ENCODE measurements around the gene FAM221B. TPM values are rescaled to one million over a fixed set of nuclear protein-coding genes. Genes with fewer than 3 reads are reported as not detected.

FAM221B gene
- total RNA-seq = not detected

DNA sequence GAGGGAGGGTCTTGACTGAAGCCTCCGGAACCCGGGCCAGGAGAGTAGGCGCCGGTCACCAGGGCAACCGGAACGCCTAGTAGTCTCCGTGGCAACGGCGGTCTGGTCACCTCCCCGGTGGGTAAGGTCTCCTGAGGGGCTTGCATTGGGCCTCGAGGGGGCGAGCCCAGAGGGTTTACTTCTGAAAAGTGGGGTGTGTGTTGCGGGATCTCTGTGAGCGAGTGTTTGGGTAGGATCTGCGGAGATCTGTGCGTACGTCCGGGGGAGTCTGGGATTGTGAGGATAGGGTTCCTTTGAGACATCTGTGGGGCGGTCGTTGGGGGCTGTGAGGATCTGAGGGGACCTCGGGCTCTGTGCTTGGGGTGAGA is at the start of gene FAM221B:
TSS of gene FAM221B (minus strand) at position 17 of the 368 bp plus-strand sequence. CDS start 2,571 bp downstream, outside the sequence.

DNA sequence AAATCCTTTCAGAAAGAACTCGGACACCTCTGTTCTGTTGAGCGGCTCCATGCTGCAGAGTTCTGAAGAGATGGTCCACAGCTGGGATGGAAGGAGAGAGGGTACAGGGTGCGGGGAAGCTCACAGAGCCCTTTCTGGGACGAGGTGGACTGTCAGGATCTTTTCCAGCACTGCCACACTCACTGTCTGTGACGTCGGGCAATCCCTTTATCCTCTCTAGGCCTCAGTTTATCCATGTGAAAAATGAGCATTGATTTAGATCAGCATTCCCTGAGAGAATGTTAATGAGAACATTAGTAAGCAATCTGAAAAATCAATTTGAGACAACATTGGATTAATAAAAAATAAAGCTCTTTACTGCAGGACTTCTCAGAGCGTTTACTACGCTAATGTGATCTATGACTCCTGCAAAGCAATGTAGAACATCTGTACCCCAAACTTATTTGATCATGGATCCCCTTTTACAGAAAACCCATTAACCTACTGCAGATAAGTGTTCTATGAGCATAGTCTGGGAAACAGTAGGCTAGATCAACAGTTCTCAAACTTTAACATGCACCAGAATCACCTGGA is 41.9 kb upstream of the FAM221B start, which contains the start of gene OR13J1:
TSS of gene OR13J1 (minus strand) at position 51 of the 573 bp plus-strand sequence. CDS start at position 51, 0 bp downstream.

GRCh38 chr9:35829084-35829763 is 692 bp upstream of the FAM221B start, which contains the start of gene TMEM8B:
Gene TMEM8B (plus strand): TSS chr9:35829228. CDS start chr9:35829448, 220 bp downstream.

DNA sequence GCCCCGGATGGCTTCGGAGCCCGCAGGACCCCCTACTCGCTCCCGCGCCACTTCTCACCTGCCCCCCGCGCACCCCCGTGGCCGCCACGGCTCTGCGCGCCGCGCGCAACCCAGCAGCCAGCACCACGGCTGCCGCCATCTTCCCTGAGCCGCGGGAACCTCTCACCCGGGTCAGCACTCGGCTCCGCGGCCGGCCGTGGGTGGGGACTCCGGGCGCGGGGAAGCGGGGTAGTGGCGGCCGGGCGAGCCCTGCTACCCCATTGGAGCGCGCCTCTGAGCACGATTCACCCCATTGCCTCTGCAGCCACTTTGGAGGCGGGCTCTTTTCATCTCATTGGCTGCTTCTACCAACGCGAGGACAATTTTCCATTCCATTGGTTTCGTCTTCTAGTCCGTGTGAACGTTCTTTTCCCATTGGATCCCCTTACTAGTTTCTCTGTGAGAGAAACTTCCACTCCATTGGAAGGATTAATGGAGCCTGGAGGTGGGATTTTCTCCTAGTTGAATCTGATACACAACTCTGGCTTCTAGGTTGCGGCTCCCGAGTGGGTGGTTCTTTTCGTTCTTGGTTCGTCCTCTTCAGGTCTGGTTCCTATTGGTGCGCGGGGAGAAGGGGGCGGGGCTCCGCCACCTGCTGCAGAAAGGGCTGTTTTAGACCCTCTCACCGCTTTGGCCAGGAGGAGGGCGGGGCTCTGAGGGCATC is 13.5 kb downstream of the FAM221B start, which contains the start of gene HINT2:
TSS of gene HINT2 (minus strand) at position 202 of the 703 bp plus-strand sequence. CDS start at position 139, 63 bp downstream.

GRCh38 chr9:35812025-35812602 is 16.4 kb downstream of the FAM221B start, which contains the start of gene SPAG8:
Gene SPAG8 (minus strand): TSS chr9:35812262. CDS start chr9:35812147, 115 bp downstream.

GRCh38 chr9:35791297-35791921 is 37.1 kb downstream of the FAM221B start, which contains the start of gene NPR2:
Gene NPR2 (plus strand): TSS chr9:35791591. CDS start chr9:35792409, 818 bp downstream.

Other genes starting within 250 kb of the FAM221B start
- gene TESK1, start 223.5 kb downstream of the FAM221B start, total RNA-seq = 23.4 TPM
- 2.5 TPM for gene CD72, start 210.3 kb downstream of the FAM221B start, total RNA-seq
- gene SIT1, start 177.8 kb downstream of the FAM221B start, total RNA-seq = not detected
- 5,655 TPM for gene RMRP, start 170.7 kb downstream of the FAM221B start, total RNA-seq
- gene CCDC107, start 170.4 kb downstream of the FAM221B start, total RNA-seq = 8.9 TPM
- gene ARHGEF39, start 163.5 kb downstream of the FAM221B start, total RNA-seq = 1.9 TPM
- 0.88 TPM for gene CA9, start 154.8 kb downstream of the FAM221B start, total RNA-seq
- 288 TPM for gene TPM2, start 138.8 kb downstream of the FAM221B start, total RNA-seq
- gene TLN1, start 96.5 kb downstream of the FAM221B start, total RNA-seq = 160 TPM
- gene CREB3, start 96.1 kb downstream of the FAM221B start, total RNA-seq = 32.2 TPM
- gene GBA2, start 79.5 kb downstream of the FAM221B start, total RNA-seq = 60.5 TPM
- 21.8 TPM for gene RGP1, start 79.4 kb downstream of the FAM221B start, total RNA-seq
- gene MSMP, start 74.5 kb downstream of the FAM221B start, total RNA-seq = 2.3 TPM
- gene NPR2, start 37.1 kb downstream of the FAM221B start, total RNA-seq = 30.7 TPM
- 2.9 TPM for gene SPAG8, start 16.5 kb downstream of the FAM221B start, total RNA-seq
- gene HINT2, start 13.7 kb downstream of the FAM221B start, total RNA-seq = 17.0 TPM
- gene TMEM8B, start 496 bp upstream of the FAM221B start, total RNA-seq = 16.6 TPM
- gene OR13J1, start 41.7 kb upstream of the FAM221B start, total RNA-seq = not detected
- gene HRCT1, start 77.5 kb upstream of the FAM221B start, total RNA-seq = not detected
- 0.33 TPM for gene SPAAR, start 80.8 kb upstream of the FAM221B start, total RNA-seq
- gene OR2S2, start 129.4 kb upstream of the FAM221B start, total RNA-seq = not detected
- gene RECK, start 208.2 kb upstream of the FAM221B start, total RNA-seq = 34.2 TPM